Upper lobe of left lung (tissue), 4 donors: ENCODE results near the gene IDH3B.

Experiments
- CTCF ChIP-seq, 6 experiments: fragments of 450-650 bp in 4 of 6; fragments of 200-600 bp in 2 of 6; sonication (generic) in 2 of 6; IDR thresholded peaks; one replicate each; pipeline ENCODE4 v1.5.1; 2016 to 2019; ENCODE audit warnings: antibody characterized with exemption in 6 of 6
- POLR2A ChIP-seq, 4 donors: fragments of 450-650 bp; IDR thresholded peaks; one replicate each; pipeline ENCODE4 v1.5.1; 2016 to 2017; ENCODE audit warnings: antibody characterized with exemption in 4 of 4, mild to moderate bottlenecking in 2 of 4

- TF ChIP-seq POLR2A (IDR thresholded peaks at IDR 0.05) = no peak
- TF ChIP-seq CTCF (IDR thresholded peaks at IDR 0.05) = no peak
Measured at GRCh38 chr20:2654831-2655230, 9.2 kb downstream of the IDH3B start.
